ENCODE results near the gene CNTN6. TPM values are rescaled to one million over a fixed set of nuclear protein-coding genes. Genes with fewer than 3 reads are reported as not detected.

CNTN6 gene
- total and polyA plus RNA-seq, 2 donors (not counting 1 experiment from before 2014, with no cell fraction given), result not detected

DNA sequence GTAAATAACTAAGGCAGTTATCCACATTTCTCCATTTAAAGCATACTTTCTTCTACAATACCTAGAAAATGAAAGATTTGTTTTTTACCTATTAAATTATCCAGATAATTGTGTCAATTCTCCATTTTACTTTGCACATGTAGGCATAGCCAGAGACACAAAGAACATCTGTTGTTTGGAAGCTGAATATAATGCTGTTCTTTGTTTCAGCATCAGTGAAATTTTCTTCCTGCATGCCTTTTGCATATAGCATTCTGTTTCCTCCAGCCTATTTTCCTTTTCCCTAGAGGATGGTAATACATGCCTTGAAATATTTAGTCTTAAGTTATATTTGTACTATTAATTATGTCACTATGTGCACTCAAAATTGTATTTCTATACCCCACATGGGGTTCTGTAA lies 233.7 kb downstream of the CNTN6 start:
- Histone ChIP-seq H3K27me3 (replicated peaks in 1 of 4; ENCODE audit: control extremely low read depth in 1 of 4, control insufficient read depth in 3 of 4, insufficient read depth in 4 of 4, low read length in 3 of 4) (no peaks in the 10 kb centered on the region), H4K20me1 (ENCODE audit: control insufficient read depth, insufficient read depth, low read length, poor library complexity, severe bottlenecking) (no peaks in the 10 kb centered on the region), H3K36me3 (replicated peaks in 1 of 2; ENCODE audit: control extremely low read depth in 1 of 2, control insufficient read depth in 1 of 2, extremely low read depth in 1 of 2, insufficient read depth in 2 of 2, low read length in 1 of 2) (no peaks in the 10 kb centered on the region), H3K4me1 (ENCODE audit: control insufficient read depth in 2 of 2, insufficient read depth in 2 of 2, low read length in 2 of 2) (no peaks in the 10 kb centered on the region), H3K9me3 (ENCODE audit: control extremely low read depth in 1 of 3, control insufficient read depth in 2 of 3, insufficient read depth in 1 of 3, low read length in 2 of 3) (no peaks in the 10 kb centered on the region), H2AFZ (ENCODE audit: insufficient read depth, low read depth, low read length, poor library complexity, severe bottlenecking) (no peak overlapping the region), H3K9ac (ENCODE audit: low read length) (no peak overlapping the region), H3K4me3 (ENCODE audit: control extremely low read depth in 1 of 5, extremely low read depth in 1 of 5, insufficient read depth in 1 of 5, low read depth in 2 of 5, low read length in 4 of 5) (no peak overlapping the region), H3K4me2 (replicated peaks; ENCODE audit: low read depth, low read length, poor library complexity, severe bottlenecking) (no peak overlapping the region), H3K27ac (ENCODE audit: low read length in 2 of 2) (no peak overlapping the region), H3K79me2 (ENCODE audit: control insufficient read depth, insufficient read depth, low read length) (no peaks in the 10 kb centered on the region)
- Mint-ChIP-seq H3K27ac (no peak overlapping the region), H3K4me3 (no peak overlapping the region), H3K4me1 (no peaks in the 10 kb centered on the region), H3K9me3 (ENCODE audit: insufficient read depth) (no peaks in the 10 kb centered on the region), H3K27me3 (no peaks in the 10 kb centered on the region)
- CTCF ChIA-PET, result no interaction called here
- TF ChIP-seq EZH2 (IDR thresholded peaks at IDR 0.05; ENCODE audit: borderline replicate concordance, insufficient read depth, low read depth, low read length, poor library complexity, severe bottlenecking), result no peak
- TF ChIP-seq, protein P1, sequence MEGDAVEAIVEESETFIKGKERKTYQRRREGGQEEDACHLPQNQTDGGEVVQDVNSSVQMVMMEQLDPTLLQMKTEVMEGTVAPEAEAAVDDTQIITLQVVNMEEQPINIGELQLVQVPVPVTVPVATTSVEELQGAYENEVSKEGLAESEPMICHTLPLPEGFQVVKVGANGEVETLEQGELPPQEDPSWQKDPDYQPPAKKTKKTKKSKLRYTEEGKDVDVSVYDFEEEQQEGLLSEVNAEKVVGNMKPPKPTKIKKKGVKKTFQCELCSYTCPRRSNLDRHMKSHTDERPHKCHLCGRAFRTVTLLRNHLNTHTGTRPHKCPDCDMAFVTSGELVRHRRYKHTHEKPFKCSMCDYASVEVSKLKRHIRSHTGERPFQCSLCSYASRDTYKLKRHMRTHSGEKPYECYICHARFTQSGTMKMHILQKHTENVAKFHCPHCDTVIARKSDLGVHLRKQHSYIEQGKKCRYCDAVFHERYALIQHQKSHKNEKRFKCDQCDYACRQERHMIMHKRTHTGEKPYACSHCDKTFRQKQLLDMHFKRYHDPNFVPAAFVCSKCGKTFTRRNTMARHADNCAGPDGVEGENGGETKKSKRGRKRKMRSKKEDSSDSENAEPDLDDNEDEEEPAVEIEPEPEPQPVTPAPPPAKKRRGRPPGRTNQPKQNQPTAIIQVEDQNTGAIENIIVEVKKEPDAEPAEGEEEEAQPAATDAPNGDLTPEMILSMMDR (IDR thresholded peaks at IDR 0.05), result no peak
- intact Hi-C loops (cut with micrococcal nuclease), result no loop called here
- ATAC-seq (ENCODE audit: low read depth) (no peak), DNase-seq (no peak)
- POLR2A ChIA-PET, result no interaction called here

DNA sequence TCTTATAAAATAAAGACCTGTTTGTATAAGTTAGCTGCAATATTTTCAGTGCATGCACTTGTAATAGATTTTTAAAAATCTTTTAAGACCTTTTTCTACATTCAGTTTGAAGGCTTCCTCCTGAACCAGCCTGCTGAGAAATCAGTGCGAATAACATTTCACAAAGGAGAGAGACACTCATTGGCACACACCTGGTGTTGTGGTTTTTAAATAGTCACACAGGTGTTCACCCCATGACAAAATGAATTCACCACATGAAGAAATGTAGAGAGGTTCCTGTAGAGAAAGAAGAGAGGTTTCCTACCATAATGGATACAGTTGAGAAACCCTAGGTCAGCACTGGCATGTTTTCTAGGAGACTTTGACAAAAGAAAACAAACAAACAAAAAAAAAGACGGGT lies 237.3 kb downstream of the CNTN6 start:
- DNase-seq (no peak), ATAC-seq (ENCODE audit: low read depth) (no peak)
- POLR2A ChIA-PET, result no interaction called here
- no peak overlapping the region for H3K27ac ChIP-seq (ENCODE audit: low read length in 2 of 2)
- H3K9me3 Mint-ChIP-seq (ENCODE audit: insufficient read depth), result no peaks in the 10 kb centered on the region
- H3K27me3 Mint-ChIP-seq, result no peaks in the 10 kb centered on the region
- H3K4me3 ChIP-seq (ENCODE audit: control extremely low read depth in 1 of 5, extremely low read depth in 1 of 5, insufficient read depth in 1 of 5, low read depth in 2 of 5, low read length in 4 of 5), result no peak overlapping the region
- TF ChIP-seq, protein P1 (IDR thresholded peaks at IDR 0.05), result no peak
- TF ChIP-seq EZH2 (IDR thresholded peaks at IDR 0.05; ENCODE audit: borderline replicate concordance, insufficient read depth, low read depth, low read length, poor library complexity, severe bottlenecking), result no peak
- no peak overlapping the region for H3K9ac ChIP-seq (ENCODE audit: low read length)
- H3K36me3 ChIP-seq (replicated peaks in 1 of 2; ENCODE audit: control extremely low read depth in 1 of 2, control insufficient read depth in 1 of 2, extremely low read depth in 1 of 2, insufficient read depth in 2 of 2, low read length in 1 of 2), result no peaks in the 10 kb centered on the region
- H3K4me1 ChIP-seq (ENCODE audit: control insufficient read depth in 2 of 2, insufficient read depth in 2 of 2, low read length in 2 of 2), result no peaks in the 10 kb centered on the region
- H3K79me2 ChIP-seq (ENCODE audit: control insufficient read depth, insufficient read depth, low read length), result no peaks in the 10 kb centered on the region
- H3K4me2 ChIP-seq (replicated peaks; ENCODE audit: low read depth, low read length, poor library complexity, severe bottlenecking), result no peak overlapping the region
- H3K27ac Mint-ChIP-seq, result no peak overlapping the region
- intact Hi-C loops (cut with micrococcal nuclease), result no loop called here
- H3K4me3 Mint-ChIP-seq, result no peak overlapping the region
- H4K20me1 ChIP-seq (ENCODE audit: control insufficient read depth, insufficient read depth, low read length, poor library complexity, severe bottlenecking), result no peaks in the 10 kb centered on the region
- CTCF ChIA-PET, result no interaction called here
- WGBS (ENCODE audit: insufficient coverage), result no CpG with 5 or more reads among the region's 2 CpGs
- H3K4me1 Mint-ChIP-seq, result no peaks in the 10 kb centered on the region
- H2AFZ ChIP-seq (ENCODE audit: insufficient read depth, low read depth, low read length, poor library complexity, severe bottlenecking), result no peak overlapping the region
- no peaks in the 10 kb centered on the region for H3K27me3 ChIP-seq (replicated peaks in 1 of 4; ENCODE audit: control extremely low read depth in 1 of 4, control insufficient read depth in 3 of 4, insufficient read depth in 4 of 4, low read length in 3 of 4)
- no peaks in the 10 kb centered on the region for H3K9me3 ChIP-seq (ENCODE audit: control extremely low read depth in 1 of 3, control insufficient read depth in 2 of 3, insufficient read depth in 1 of 3, low read length in 2 of 3)
